SK-N-SH (cell line): ENCODE data around the gene KIF4A. TPM values are rescaled to one million over a fixed set of nuclear protein-coding genes. Genes with fewer than 3 reads are reported as not detected.

Source experiments
- CTCF ChIA-PET: fragments of 300-600, 350-600 bp; formaldehyde crosslinking; extraction: SDS; loops from one replicate; lab custom pipeline; 2021; lab: Yijun Ruan, JAX
- POLR2A ChIA-PET: fragments of 350-600 bp; sonication (Branson Sonifier 250); formaldehyde crosslinking; extraction: SDS; loops from one replicate; lab custom pipeline; 2020; ENCODE audit warnings: antibody characterized with exemption, inconsistent platforms; lab: Yijun Ruan, JAX
- DNase-seq: peaks from one replicate; pipeline ENCODE4 v3.0.0; 2012
- H2AFZ ChIP-seq: fragments of 200-600 bp; sonication (generic); 2 replicates; pipeline ENCODE4 v1.8.1; 2016; ENCODE audit warnings: antibody characterized with exemption, mild to moderate bottlenecking, low read depth
- H3F3A ChIP-seq: fragments of 200-600 bp; sonication (generic); replicated peaks from 2 replicates; pipeline ENCODE3; 2016; ENCODE audit warnings: antibody characterized with exemption, mild to moderate bottlenecking; ENCODE audit not compliant: insufficient read depth
- H3K27ac ChIP-seq, 2 experiments: fragments of 200-500 bp in 1 of 2; fragments of 200-600 bp in 1 of 2; sonication (Bioruptor generic) in 1 of 2; sonication (generic), shearing (Covaris generic) in 1 of 2; 2 replicates each; pipeline versions ENCODE4 v1.5.1 to v1.6.1; 2014 to 2016; ENCODE audit warnings: low read depth in 2 of 2, inconsistent platforms in 1 of 2, low read length in 1 of 2, mild to moderate bottlenecking in 1 of 2, mixed read lengths in 1 of 2
- H3K27me3 ChIP-seq: fragments of 200-600 bp; sonication (generic), shearing (Covaris generic); 2 replicates; pipeline ENCODE4 v1.6.1; 2016; ENCODE audit warnings: mixed run types; ENCODE audit not compliant: insufficient read depth
- H3K36me3 ChIP-seq, 2 experiments: fragments of 200-500 bp in 1 of 2; fragments of 200-600 bp in 1 of 2; sonication (Bioruptor generic) in 1 of 2; sonication (generic) in 1 of 2; replicated peaks in 1 of 2; 2 replicates each; pipeline versions ENCODE3 to v1.5.1; 2014 to 2016; ENCODE audit warnings: low read length in 1 of 2, mild to moderate bottlenecking in 1 of 2; ENCODE audit not compliant: insufficient read depth in 2 of 2, control insufficient read depth in 1 of 2
- H3K4me1 ChIP-seq, 2 experiments: fragments of 200-500 bp in 1 of 2; fragments of 200-600 bp in 1 of 2; sonication (Bioruptor generic) in 1 of 2; sonication (generic), shearing (Covaris generic) in 1 of 2; 2 replicates each; pipeline versions ENCODE4 v1.5.1 to v1.6.1; 2014 to 2016; ENCODE audit warnings: low read depth in 1 of 2, low read length in 1 of 2, mixed run types in 1 of 2; ENCODE audit not compliant: insufficient read depth in 2 of 2, control insufficient read depth in 1 of 2
- H3K4me2 ChIP-seq: fragments of 200-600 bp; sonication (generic), shearing (Covaris generic); 2 replicates; pipeline ENCODE4 v1.6.1; 2017; ENCODE audit warnings: mixed run types
- H3K4me3 ChIP-seq, 2 experiments: fragments of 200-500 bp in 1 of 2; fragments of 200-600 bp in 1 of 2; sonication (Bioruptor generic) in 1 of 2; sonication (generic), shearing (Covaris generic) in 1 of 2; 2 replicates each; pipeline versions ENCODE4 v1.5.1 to v1.8.1; 2014 to 2016; ENCODE audit warnings: low read depth in 2 of 2, inconsistent platforms in 1 of 2, low read length in 1 of 2, mild to moderate bottlenecking in 1 of 2, mixed read lengths in 1 of 2, moderate library complexity in 1 of 2
- H3K79me2 ChIP-seq: fragments of 200-600 bp; sonication (generic); 2 replicates; pipeline ENCODE4 v1.8.1; 2017; ENCODE audit warnings: mild to moderate bottlenecking; ENCODE audit not compliant: insufficient read depth
- H3K9ac ChIP-seq: fragments of 200-600 bp; sonication (generic); 2 replicates; pipeline ENCODE4 v1.6.1; 2017; ENCODE audit warnings: mixed run types
- H3K9me2 ChIP-seq: fragments of 200-600 bp; sonication (generic); 2 replicates; pipeline ENCODE4 v1.6.1; 2017; ENCODE audit warnings: mixed run types
- H3K9me3 ChIP-seq: fragments of 200-600 bp; sonication (generic); 2 replicates; pipeline ENCODE4 v1.6.1; 2017; ENCODE audit warnings: mixed run types, mild to moderate bottlenecking, moderate library complexity
- H4K20me1 ChIP-seq: fragments of 200-600 bp; sonication (generic); 2 replicates; pipeline ENCODE4 v1.6.1; 2017; ENCODE audit warnings: mild to moderate bottlenecking, mixed run types; ENCODE audit not compliant: insufficient read depth
- CTCF ChIP-seq: fragments of 200-600 bp; sonication (generic); IDR thresholded peaks from 2 replicates; pipeline ENCODE4 v1.6.1; 2017; ENCODE audit warnings: antibody characterized with exemption, mild to moderate bottlenecking, moderate library complexity
- ELF1 ChIP-seq: IDR thresholded peaks from 2 replicates; pipeline ENCODE4 v1.4.0; 2012
- EZH2phosphoT487 ChIP-seq: fragments of 200-600 bp; sonication (generic); IDR thresholded peaks from 2 replicates; pipeline ENCODE4 v1.6.1; 2017; ENCODE audit warnings: low read depth, mixed run types, mild to moderate bottlenecking, antibody characterized with exemption, moderate library complexity, borderline replicate concordance
- JUND ChIP-seq: IDR thresholded peaks from 2 replicates; pipeline ENCODE4 v1.4.0; 2012
- MAX ChIP-seq: IDR thresholded peaks from 2 replicates; pipeline ENCODE4 v1.4.0; 2012; ENCODE audit warnings: low read depth
- MEF2A ChIP-seq: IDR thresholded peaks from 2 replicates; pipeline ENCODE4 v1.4.0; 2012; ENCODE audit warnings: low read depth, borderline replicate concordance
- NRF1 ChIP-seq: IDR thresholded peaks from 2 replicates; pipeline ENCODE4 v1.6.1; 2012; ENCODE audit warnings: low read depth, mild to moderate bottlenecking, low read length
- PBX3 ChIP-seq: IDR thresholded peaks from 2 replicates; pipeline ENCODE4; 2012
- REST ChIP-seq: IDR thresholded peaks from 2 replicates; pipeline ENCODE4 v1.6.1; 2012; ENCODE audit warnings: mild to moderate bottlenecking, low read depth, low read length, moderate library complexity
- SMC3 ChIP-seq: IDR thresholded peaks from 2 replicates; pipeline ENCODE4 v1.6.1; 2012; ENCODE audit warnings: low read depth, low read length, improper control_type of control experiment
- TCF12 ChIP-seq: IDR thresholded peaks from 2 replicates; pipeline ENCODE4 v1.4.0; 2012
- USF1 ChIP-seq: IDR thresholded peaks from 2 replicates; pipeline ENCODE4 v1.4.0; 2012; ENCODE audit warnings: low read depth, borderline replicate concordance
- YY1 ChIP-seq: IDR thresholded peaks from 2 replicates; pipeline ENCODE4 v1.4.0; 2012; ENCODE audit warnings: low read depth, mild to moderate bottlenecking
- WGBS: methylation state at CpG from one replicate; pipeline ENCODE4 v1.1.6; 2017; ENCODE audit warnings: low lambda C conversion rate; 5-methylcytosine and 5-hydroxymethylcytosine counted together
- polyA plus RNA-seq, 3 experiments: library from polyadenylated mRNA; depleted of rRNA; stranded (reverse); fragments of >200 nt; gene quantifications; 2 replicates each; pipeline ENCODE4 v1.2.3, GENCODE V29; 2012

Gene KIF4A
- polyA plus RNA-seq, 1 of the 3 experiments (the other 2 are of a cell fraction): 11.5 TPM

GRCh38 chrX:70442224-70442623 lies 152.3 kb downstream of the KIF4A start:
- Histone ChIP-seq H3K4me2 (no peak overlapping the region), H3K9ac (no peak overlapping the region), H3K36me3 (no peaks in the 10 kb centered on the region), H4K20me1 (no peaks in the 10 kb centered on the region), H3K79me2 (no peaks in the 10 kb centered on the region), H3K4me1 (no peaks in the 10 kb centered on the region; a peak in 1 of 4 replicates), H3K9me3 (no peaks in the 10 kb centered on the region)
- 27% methylated on average over 6 of the region's 6 CpGs for WGBS
- POLR2A ChIA-PET: no interaction called here
- no peak for DNase-seq
- TF ChIP-seq TCF12 (no peak), PBX3 (no peak), USF1 (no peak), MEF2A (no peak), REST (no peak), CTCF (no peak), JUND (no peak), YY1 (no peak), MAX (no peak), ELF1 (no peak), NRF1 (no peak), EZH2phosphoT487 (no peak), SMC3 (no peak)
- TF ChIP-seq, all 33 proteins: peak for 0
- Histone ChIP-seq H3K9me2 (no peaks in the 10 kb centered on the region), H3K27ac (no peak overlapping the region), H3K4me3 (no peak overlapping the region), H3K27me3 (peaks cover 14% of the 10 kb centered on the region), H3F3A (no peaks in the 10 kb centered on the region), H2AFZ (no peak overlapping the region)
- CTCF ChIA-PET: interaction anchor here (0.9 kb wide), 1 partner anchor 10 kb away, joined by 3 read pairs; no protein-coding TSS in a partner anchor
